Endothelial cell (in vitro differentiated cells): Measurements from ENCODE around the gene AASS. TPM values are rescaled to one million over a fixed set of nuclear protein-coding genes. Genes with fewer than 3 reads are reported as not detected.

ENCODE experiments used
- DNase-seq: peaks from one replicate; pipeline ENCODE4 v3.0.0; 2021; ENCODE audit warnings: low spot score
- H3K27ac Mint-ChIP-seq: one replicate; pipeline ENCODE4 v1.8.0; 2021; ENCODE audit warnings: mixed read lengths, inconsistent platforms; ENCODE audit not compliant: unreplicated experiment
- H3K27me3 Mint-ChIP-seq: one replicate; pipeline ENCODE4 v1.8.0; 2021; ENCODE audit warnings: mild to moderate bottlenecking, moderate library complexity, mixed read lengths, inconsistent platforms; ENCODE audit not compliant: unreplicated experiment
- H3K36me3 Mint-ChIP-seq: one replicate; pipeline ENCODE4 v1.8.0; 2021; ENCODE audit warnings: mild to moderate bottlenecking, low read depth, mixed read lengths, inconsistent platforms; ENCODE audit not compliant: unreplicated experiment
- H3K4me1 Mint-ChIP-seq: one replicate; pipeline ENCODE4 v1.8.0; 2021; ENCODE audit warnings: mild to moderate bottlenecking, mixed read lengths, inconsistent platforms; ENCODE audit not compliant: unreplicated experiment
- H3K4me3 Mint-ChIP-seq: one replicate; pipeline ENCODE4 v1.8.0; 2021; ENCODE audit warnings: mild to moderate bottlenecking, mixed read lengths, inconsistent platforms; ENCODE audit not compliant: unreplicated experiment
- H3K9me3 Mint-ChIP-seq: one replicate; pipeline ENCODE4 v1.8.0; 2021; ENCODE audit warnings: mixed read lengths, inconsistent platforms; ENCODE audit not compliant: unreplicated experiment
- CTCF ChIP-seq: fragments of 200-600 bp; sonication (generic); IDR thresholded peaks from one replicate; pipeline ENCODE4 v1.5.0; 2021; ENCODE audit warnings: antibody characterized with exemption; ENCODE audit not compliant: unreplicated experiment
- total RNA-seq: library from RNA; stranded (reverse); fragmentation: NEBNext Ultra II Directional; extraction: Animal tissue kit (Norgen Biotek cat#: 25700); gene quantifications from one replicate; pipeline ENCODE4 v1.2.1, GENCODE V29; 2021; ENCODE audit not compliant: unreplicated experiment

Gene AASS
- total RNA-seq, 1 donor from 2014 or later: 41.9 TPM

GRCh38 chr7:122166740-122167139 is 22.7 kb upstream of the AASS start:
- no peak for TF ChIP-seq CTCF
- Mint-ChIP-seq H3K27ac (no peak overlapping the region), H3K36me3 (no peaks in the 10 kb centered on the region), H3K9me3 (no peaks in the 10 kb centered on the region), H3K27me3 (no peaks in the 10 kb centered on the region), H3K4me3 (no peak overlapping the region), H3K4me1 (no peaks in the 10 kb centered on the region)
- DNase-seq: no peak

DNA sequence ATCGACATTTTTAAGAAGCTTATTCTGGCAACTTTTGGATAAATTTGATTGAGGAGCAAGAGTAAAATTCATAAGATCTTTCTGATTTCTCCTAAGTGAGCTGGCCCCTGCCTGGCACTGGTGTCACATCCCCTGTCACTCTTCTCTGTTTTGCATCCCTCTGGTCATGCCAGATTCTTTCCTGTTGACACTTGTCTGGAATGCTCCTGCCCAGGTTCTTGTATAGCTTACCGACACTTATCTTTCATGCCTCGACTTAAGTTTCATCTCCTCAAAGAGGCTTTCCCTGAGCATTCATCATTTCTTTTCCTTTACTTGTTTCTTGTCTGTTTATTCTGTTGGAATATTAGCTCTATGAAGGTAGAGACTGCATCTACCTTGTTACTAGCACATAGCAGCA is 22.2 kb upstream of the AASS start:
- no peaks in the 10 kb centered on the region for H3K27me3 Mint-ChIP-seq
- no peaks in the 10 kb centered on the region for H3K9me3 Mint-ChIP-seq
- no peak for TF ChIP-seq CTCF
- H3K27ac Mint-ChIP-seq: no peak overlapping the region
- H3K4me3 Mint-ChIP-seq: no peak overlapping the region
- no peak for DNase-seq
- no peaks in the 10 kb centered on the region for H3K36me3 Mint-ChIP-seq
- H3K4me1 Mint-ChIP-seq: peaks cover 2% of the 10 kb centered on the region

- peak overlapping the region; percentile 40 for H3K27ac Mint-ChIP-seq
These were observed 17.6 kb upstream of the AASS start for GRCh38 chr7:122161628-122162027.

GRCh38 chr7:122155566-122155965 is 11.5 kb upstream of the AASS start:
- Mint-ChIP-seq H3K4me3 (no peak overlapping the region), H3K27ac (no peak overlapping the region), H3K36me3 (no peaks in the 10 kb centered on the region), H3K27me3 (peaks cover 1% of the 10 kb centered on the region), H3K9me3 (no peaks in the 10 kb centered on the region), H3K4me1 (peaks cover 4% of the 10 kb centered on the region)
- no peak for TF ChIP-seq CTCF
- no peak for DNase-seq

More at GRCh38 chr7:122161628-122162027, 17.6 kb upstream of the AASS start:
- no peak for TF ChIP-seq CTCF
- Mint-ChIP-seq H3K4me1 (peaks cover 3% of the 10 kb centered on the region), H3K27me3 (no peaks in the 10 kb centered on the region), H3K36me3 (no peaks in the 10 kb centered on the region), H3K4me3 (no peak overlapping the region), H3K9me3 (no peaks in the 10 kb centered on the region)
- DNase-seq: no peak

DNA sequence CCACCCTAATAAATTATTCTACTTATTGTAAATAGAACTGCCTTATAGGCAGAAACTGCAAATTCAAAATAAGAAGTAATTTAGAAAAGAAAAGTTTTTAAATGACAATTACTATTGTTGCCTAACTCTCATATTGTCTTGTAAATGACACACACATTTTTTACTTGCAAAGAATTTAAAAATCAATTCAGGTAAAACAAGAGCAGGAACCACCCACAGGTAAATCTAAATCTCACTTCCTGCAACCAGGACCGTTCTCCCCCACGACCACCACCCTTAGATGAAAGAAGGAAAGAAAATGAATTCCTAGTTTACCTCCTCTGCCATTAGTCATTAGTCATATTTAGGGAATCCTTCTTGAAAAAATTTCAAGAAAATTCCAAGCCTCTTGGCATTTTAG is 4.8 kb upstream of the AASS start:
- no peak for DNase-seq
- Mint-ChIP-seq H3K27me3 (peaks cover 6% of the 10 kb centered on the region), H3K27ac (no peak overlapping the region), H3K4me3 (no peak overlapping the region), H3K36me3 (no peaks in the 10 kb centered on the region), H3K9me3 (no peaks in the 10 kb centered on the region), H3K4me1 (peaks cover 11% of the 10 kb centered on the region)
- no peak for TF ChIP-seq CTCF
